DMS114 treated with DMSO at 0.1 percent for 48 hours (cell line): ENCODE data around the gene KRTAP10-3.

Source experiments
- DNase-seq: peaks from one replicate; lab custom pipeline; 2025; ENCODE audit not compliant: unreplicated experiment; lab: John Stamatoyannopoulos, UW

KRTAP10-3 gene

GRCh38 chr21:44519346-44520325 is 39.0 kb downstream of the KRTAP10-3 start:
- DNase-seq: no peak

- DNase-seq: no peak
These were observed 39.9 kb downstream of the KRTAP10-3 start for GRCh38 chr21:44518686-44519085.

DNA sequence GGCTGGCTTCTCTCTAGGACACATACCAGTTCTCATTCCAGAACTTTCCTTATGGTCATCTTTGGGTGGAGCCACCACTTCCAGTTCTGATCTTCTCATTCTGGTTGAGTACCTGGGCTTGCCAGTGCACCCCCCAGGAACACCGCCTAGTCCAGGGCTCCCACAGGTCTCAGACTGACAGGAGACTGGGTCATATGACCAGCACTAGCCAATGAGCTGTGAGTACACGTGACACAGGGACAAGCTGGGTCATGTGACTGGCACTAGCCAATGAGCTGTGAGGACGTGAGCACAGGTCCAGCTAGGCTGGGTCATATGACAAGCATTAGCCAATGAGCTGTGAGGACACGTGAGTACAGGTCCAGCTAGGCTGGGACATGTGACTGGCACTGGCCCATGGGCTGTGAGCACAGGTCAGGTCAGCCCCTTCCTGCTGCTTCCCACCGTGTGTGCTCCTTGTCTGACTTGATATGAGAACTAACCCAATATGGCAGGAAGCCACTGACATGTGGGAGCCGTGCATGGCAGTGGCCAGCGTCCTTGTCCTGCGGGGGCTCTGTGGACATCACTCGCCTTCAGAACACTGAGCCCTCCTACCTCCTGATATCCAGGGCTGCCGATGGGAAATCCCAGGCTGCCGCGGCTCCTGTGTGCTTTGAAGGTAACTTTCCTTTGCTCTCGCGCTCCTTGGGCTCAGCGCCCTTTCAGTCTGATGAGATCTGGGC is 41.3 kb downstream of the KRTAP10-3 start:
- no peak for DNase-seq

DNA sequence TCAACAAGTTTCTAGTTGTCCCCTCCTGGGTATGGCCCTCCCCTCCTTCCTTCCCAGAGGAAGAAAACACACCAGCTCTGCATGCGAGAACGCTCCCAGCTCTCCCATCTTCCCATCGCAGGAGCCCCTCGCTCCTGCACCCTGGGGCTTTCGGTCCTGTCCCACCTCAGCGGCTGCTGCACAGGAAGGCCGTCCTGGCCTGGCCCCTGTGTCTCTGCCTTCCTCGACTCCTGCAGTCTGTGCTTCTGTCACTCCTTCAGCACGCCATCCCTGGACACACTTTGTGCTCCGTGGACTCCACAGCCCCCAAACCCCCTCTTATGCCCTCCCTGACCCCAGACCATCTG is 41.8 kb downstream of the KRTAP10-3 start:
- no peak for DNase-seq

DNA sequence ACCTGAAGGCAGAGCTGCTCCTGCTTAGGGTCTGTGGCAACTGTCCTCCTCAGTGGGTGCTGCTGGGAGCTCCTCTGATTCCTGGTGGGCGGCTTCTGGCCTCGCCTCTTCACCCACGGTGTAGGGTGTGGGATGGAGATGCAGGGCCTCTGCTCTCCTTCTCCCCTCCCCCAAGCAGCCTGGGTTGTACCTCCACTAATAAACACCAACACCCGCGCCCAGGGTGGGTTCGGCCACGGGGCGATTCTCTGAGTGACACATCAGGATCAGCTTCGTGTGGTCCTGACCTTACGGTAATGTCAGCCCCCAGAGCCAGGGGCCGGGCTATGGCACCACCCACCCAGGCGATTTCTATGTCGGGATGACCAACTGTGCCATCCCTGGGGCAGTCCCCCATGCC is 42.3 kb downstream of the KRTAP10-3 start:
- DNase-seq: no peak

GRCh38 chr21:44515359-44516165 is 43.0 kb downstream of the KRTAP10-3 start:
- DNase-seq: no peak

DNA sequence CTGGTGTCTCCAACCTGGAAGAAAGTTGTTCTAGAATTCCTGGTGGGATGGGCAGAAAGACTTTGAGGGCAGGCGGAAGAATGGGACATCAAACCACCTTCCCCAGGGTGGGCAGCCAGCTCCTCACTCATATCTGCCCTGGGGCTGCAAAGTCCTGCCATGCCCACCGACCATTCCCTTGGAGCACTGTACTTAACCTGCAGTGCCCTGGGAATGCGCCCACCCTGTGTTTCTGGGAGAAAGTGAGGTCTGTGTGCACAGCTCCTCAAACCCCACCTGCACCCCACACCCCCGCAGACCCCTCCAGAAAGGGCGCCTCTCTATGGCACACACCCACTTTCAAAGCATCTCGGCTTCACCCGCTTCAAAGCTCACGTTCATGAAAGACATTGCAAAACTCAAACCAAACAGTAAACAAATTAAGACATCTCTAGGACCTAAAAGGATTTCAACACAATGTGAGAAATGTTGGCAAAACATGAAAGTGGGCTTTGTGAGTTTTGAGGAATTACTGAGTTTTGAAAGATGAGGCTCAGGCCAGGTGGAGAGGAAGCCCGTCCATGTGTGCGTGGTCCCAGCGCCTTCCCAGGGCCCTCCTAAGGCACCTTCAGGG is 43.7 kb downstream of the KRTAP10-3 start:
- no peak for DNase-seq

DNA sequence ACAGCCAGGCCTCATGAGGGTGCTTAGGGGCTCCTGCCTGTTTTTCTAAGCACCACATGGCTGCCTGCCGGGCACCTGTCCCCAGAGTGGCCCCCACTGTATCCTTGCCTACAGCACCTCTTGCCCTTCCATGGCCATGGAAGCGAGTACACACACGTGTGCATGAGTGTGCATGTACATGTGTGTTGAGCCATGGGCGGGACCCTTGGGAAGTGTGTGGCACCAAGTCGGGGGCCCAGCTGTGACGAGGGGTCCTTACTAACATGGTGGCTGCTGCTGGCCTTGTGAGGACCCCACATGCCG is 44.4 kb downstream of the KRTAP10-3 start:
- DNase-seq: no peak

DNA sequence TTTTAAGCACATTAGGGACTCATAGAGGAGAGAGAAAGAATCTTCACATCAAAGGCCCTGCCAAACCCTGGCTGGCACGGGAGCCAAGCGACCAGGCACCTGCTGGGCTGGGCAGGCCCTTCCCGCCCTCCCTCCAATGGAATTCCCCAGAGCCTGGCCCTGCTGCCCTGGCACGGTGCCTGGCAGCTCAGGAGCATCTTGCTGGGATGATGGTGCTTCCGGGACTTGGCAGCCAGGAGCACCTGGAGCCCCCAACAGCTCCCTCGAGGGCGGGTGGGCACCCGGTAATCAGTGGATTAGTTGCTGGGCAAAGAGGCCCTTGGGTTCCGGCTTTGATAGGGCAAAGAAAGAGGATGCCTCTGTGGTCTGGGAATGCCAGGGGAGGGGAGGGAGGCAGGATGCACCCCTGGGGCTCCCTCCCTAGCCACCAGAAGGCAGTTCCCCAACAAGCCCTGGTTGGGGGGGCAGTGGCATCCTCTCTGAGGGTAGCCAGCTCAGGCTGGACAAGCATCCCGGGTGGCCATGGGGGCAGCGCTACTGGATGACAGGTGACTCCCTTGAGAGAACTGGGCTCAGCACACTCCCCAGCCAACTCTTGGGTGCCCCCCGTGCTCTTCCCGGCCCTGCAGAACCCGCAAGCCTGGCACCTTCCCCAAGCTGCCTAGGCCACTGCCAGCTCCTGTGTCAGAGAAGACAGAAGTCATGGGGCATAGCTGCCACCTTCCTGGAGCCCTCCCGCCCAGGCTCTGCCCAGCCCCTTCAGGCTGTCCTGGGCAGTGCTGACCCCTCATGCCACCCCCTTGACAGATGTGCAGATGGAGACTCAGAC is 45.0 kb downstream of the KRTAP10-3 start:
- DNase-seq: no peak

- no peak for DNase-seq
These were observed 45.9 kb downstream of the KRTAP10-3 start for GRCh38 chr21:44512496-44513388.

GRCh38 chr21:44511938-44512275 is 46.7 kb downstream of the KRTAP10-3 start:
- DNase-seq: no peak

GRCh38 chr21:44511219-44511937 is 47.2 kb downstream of the KRTAP10-3 start:
- no peak for DNase-seq

- no peak for DNase-seq
These were observed 47.9 kb downstream of the KRTAP10-3 start for GRCh38 chr21:44510508-44511218.

GRCh38 chr21:44510109-44510507 is 48.5 kb downstream of the KRTAP10-3 start:
- no peak for DNase-seq

DNA sequence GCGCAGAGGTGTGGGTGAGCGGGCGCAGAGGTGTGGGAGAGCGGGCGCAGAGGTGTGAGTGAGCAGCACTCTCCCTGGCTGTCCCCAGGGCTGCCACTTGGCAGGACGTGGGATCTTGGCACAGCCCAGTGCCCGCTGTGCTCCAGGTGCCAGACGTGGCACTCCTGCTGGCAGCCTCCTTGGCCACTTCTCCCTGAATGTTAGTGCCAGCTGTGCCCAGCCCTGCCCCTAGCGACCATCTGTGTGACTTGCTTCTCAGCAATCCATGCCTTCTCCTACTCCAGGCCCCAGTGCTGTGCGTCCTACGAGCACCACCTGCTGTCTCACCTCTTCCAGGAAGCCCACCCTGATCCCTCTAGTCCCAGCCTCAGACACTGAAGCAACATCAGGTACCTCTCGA is 49.1 kb downstream of the KRTAP10-3 start:
- DNase-seq: no peak

DNA sequence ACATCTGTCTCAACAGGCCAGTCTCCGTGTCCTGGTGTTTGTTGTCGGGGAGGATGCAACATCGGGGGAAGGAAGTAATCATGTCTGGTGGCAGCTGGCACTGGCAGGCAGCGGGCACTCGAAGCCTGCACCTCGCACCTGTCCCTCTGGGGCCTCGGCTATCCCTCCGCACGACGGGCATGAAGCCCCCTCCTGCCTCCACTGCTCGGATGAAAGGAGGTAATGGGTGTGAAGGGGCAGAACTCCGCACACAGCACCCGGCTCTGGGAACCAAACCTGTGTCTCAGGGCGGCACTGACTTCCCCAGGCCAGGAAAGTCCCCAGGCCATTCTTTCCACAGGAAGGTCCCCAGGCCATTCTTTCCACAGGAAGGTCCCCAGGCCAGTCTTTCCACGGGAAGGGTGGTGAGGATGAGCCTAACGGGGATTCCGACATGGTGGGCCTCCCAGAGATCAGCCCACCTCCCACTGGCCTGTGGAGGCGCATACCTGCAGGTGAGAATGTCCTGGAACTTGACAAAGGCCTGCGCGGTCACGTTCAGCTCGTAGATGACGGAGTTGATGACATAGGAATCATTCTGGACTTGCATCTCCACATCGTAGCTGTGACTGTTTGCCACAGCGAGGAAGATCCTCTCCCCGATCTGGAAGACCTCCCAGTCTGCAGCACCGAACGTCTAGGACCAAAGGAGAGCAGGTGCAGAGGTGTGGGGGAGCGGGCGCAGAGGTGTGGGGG is 49.7 kb downstream of the KRTAP10-3 start:
- no peak for DNase-seq

GRCh38 chr21:44508426-44508710 is 50.2 kb downstream of the KRTAP10-3 start:
- no peak for DNase-seq
